ENCODE data around the gene RSBN1L. TPM values are rescaled to one million over a fixed set of nuclear protein-coding genes. Genes with fewer than 3 reads are reported as not detected.

RSBN1L gene
- total RNA-seq, 1 experiment from 2014 or later: 18.0 TPM

DNA sequence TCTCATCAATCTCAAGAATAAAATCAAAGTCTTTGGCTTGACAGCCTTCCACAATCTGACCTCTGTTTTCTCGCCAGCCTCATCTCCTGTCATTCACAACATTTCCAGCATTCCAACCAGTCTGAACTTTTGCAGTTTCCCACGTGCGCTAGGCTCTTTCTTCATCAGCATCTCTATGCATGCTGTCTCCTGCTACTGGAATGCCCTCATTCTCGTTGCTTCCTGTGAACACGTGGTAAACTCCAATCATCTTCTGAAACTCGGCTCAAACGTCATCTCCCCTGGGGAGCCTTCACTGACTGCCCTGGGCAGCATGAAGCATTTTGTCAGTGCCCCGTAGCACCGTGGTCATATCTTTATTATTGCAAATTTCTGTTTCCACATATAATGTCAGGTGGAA, 12.2 kb upstream of the RSBN1L start:
- POLR2A ChIA-PET: no interaction called here
- BruUV-seq (replicated peaks): no TSS peak
- intact Hi-C loops (cut with micrococcal nuclease; ENCODE audit: unreplicated experiment) (no loop called here), in situ Hi-C loops (cut with HindIII; ENCODE audit: low pct_unique_long_range_greater_than_20kb, low sequenced_read_pairs) (no loop called here)
- Histone ChIP-seq H3K27me3 (ENCODE audit: control insufficient read depth, insufficient read depth, low read length) (no peaks in the 10 kb centered on the region), H3K4me3 (ENCODE audit: low read depth in 2 of 2, low read length in 2 of 2) (no peak overlapping the region), H3K9me3 (ENCODE audit: control insufficient read depth, insufficient read depth, low read depth, low read length) (no peaks in the 10 kb centered on the region), H3K36me3 (ENCODE audit: control insufficient read depth, insufficient read depth, low read length) (no peaks in the 10 kb centered on the region; the same call in 1 of the 2 replicates), H3K4me1 (ENCODE audit: control insufficient read depth, insufficient read depth, low read length) (no peaks in the 10 kb centered on the region), H3K27ac (ENCODE audit: low read length) (no peak overlapping the region)
- TF ChIP-seq TCF7L2 (IDR thresholded peaks at IDR 0.05; ENCODE audit: low read depth, low read length) (no peak), POLR2AphosphoS5 (IDR thresholded peaks at IDR 0.05; ENCODE audit: low read depth, low read length) (no peak), SIN3A (IDR thresholded peaks at IDR 0.05; ENCODE audit: borderline replicate concordance, insufficient read depth, low read depth, low read length) (no peak)
- TF ChIP-seq, protein P1, sequence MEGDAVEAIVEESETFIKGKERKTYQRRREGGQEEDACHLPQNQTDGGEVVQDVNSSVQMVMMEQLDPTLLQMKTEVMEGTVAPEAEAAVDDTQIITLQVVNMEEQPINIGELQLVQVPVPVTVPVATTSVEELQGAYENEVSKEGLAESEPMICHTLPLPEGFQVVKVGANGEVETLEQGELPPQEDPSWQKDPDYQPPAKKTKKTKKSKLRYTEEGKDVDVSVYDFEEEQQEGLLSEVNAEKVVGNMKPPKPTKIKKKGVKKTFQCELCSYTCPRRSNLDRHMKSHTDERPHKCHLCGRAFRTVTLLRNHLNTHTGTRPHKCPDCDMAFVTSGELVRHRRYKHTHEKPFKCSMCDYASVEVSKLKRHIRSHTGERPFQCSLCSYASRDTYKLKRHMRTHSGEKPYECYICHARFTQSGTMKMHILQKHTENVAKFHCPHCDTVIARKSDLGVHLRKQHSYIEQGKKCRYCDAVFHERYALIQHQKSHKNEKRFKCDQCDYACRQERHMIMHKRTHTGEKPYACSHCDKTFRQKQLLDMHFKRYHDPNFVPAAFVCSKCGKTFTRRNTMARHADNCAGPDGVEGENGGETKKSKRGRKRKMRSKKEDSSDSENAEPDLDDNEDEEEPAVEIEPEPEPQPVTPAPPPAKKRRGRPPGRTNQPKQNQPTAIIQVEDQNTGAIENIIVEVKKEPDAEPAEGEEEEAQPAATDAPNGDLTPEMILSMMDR (IDR thresholded peaks at IDR 0.05): no peak
- TF ChIP-seq, protein P2, sequence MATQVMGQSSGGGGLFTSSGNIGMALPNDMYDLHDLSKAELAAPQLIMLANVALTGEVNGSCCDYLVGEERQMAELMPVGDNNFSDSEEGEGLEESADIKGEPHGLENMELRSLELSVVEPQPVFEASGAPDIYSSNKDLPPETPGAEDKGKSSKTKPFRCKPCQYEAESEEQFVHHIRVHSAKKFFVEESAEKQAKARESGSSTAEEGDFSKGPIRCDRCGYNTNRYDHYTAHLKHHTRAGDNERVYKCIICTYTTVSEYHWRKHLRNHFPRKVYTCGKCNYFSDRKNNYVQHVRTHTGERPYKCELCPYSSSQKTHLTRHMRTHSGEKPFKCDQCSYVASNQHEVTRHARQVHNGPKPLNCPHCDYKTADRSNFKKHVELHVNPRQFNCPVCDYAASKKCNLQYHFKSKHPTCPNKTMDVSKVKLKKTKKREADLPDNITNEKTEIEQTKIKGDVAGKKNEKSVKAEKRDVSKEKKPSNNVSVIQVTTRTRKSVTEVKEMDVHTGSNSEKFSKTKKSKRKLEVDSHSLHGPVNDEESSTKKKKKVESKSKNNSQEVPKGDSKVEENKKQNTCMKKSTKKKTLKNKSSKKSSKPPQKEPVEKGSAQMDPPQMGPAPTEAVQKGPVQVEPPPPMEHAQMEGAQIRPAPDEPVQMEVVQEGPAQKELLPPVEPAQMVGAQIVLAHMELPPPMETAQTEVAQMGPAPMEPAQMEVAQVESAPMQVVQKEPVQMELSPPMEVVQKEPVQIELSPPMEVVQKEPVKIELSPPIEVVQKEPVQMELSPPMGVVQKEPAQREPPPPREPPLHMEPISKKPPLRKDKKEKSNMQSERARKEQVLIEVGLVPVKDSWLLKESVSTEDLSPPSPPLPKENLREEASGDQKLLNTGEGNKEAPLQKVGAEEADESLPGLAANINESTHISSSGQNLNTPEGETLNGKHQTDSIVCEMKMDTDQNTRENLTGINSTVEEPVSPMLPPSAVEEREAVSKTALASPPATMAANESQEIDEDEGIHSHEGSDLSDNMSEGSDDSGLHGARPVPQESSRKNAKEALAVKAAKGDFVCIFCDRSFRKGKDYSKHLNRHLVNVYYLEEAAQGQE (IDR thresholded peaks at IDR 0.05; ENCODE audit: insufficient read depth in 1 of 2, low read depth in 2 of 2, low read length in 1 of 2): no peak
- ATAC-seq (no peak), DNase-seq (ENCODE audit: low read depth, low spot score) (no peak)
- CTCF ChIA-PET: no interaction called here

DNA sequence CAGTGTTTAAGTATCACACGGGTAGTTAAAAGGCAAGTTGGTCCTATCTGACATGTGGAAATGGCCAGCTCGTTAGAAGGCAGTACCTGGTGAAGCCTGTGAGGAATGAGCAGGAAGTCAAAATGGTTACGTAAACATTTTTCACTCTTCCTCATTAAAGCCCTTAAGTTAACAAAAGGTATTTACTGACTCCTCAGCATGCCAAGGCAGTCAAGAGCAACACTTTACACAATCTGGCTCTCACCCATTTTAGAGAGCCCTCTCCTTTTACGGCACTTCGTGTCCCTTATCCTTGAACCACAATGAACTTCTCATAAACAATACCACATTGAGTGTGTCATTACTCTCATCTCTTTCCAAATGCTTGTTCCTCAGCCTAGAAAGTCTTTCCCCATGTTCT, 11.0 kb upstream of the RSBN1L start:
- TF ChIP-seq, protein P2 (IDR thresholded peaks at IDR 0.05; ENCODE audit: insufficient read depth in 1 of 2, low read depth in 2 of 2, low read length in 1 of 2): no peak
- TF ChIP-seq, protein P1 (IDR thresholded peaks at IDR 0.05): no peak
- H3K4me1 ChIP-seq (ENCODE audit: control insufficient read depth, insufficient read depth, low read length): no peaks in the 10 kb centered on the region
- in situ Hi-C loops (cut with HindIII; ENCODE audit: low pct_unique_long_range_greater_than_20kb, low sequenced_read_pairs) (no loop called here), intact Hi-C loops (cut with micrococcal nuclease; ENCODE audit: unreplicated experiment) (no loop called here)
- H3K9me3 ChIP-seq (ENCODE audit: control insufficient read depth, insufficient read depth, low read depth, low read length): no peaks in the 10 kb centered on the region
- no peaks in the 10 kb centered on the region for H3K27me3 ChIP-seq (ENCODE audit: control insufficient read depth, insufficient read depth, low read length)
- H3K27ac ChIP-seq (ENCODE audit: low read length): no peak overlapping the region
- POLR2A ChIA-PET: no interaction called here
- H3K36me3 ChIP-seq (ENCODE audit: control insufficient read depth, insufficient read depth, low read length): no peaks in the 10 kb centered on the region; the same call in 1 of the 2 replicates
- CTCF ChIA-PET: interaction anchor here (0.5 to 0.6 kb wide), 2 partner anchors 26 to 103 kb away, joined by 3 read pairs; no protein-coding TSS in a partner anchor
- H3K4me3 ChIP-seq (ENCODE audit: low read depth in 2 of 2, low read length in 2 of 2): no peak overlapping the region
- no TSS peak for BruUV-seq (replicated peaks)
- ATAC-seq (no peak), DNase-seq (ENCODE audit: low read depth, low spot score) (no peak)

All from Panc1 (cell line).